Glutamatergic neuron (in vitro differentiated cells): ENCODE measurements around the gene SAMD4A. TPM values are rescaled to one million over a fixed set of nuclear protein-coding genes. Genes with fewer than 3 reads are reported as not detected.
"Not testable (repeated sequence)": the region's sequence is repeated elsewhere in the genome, so short reads cannot be mapped to it uniquely, and the experiment has no call there.

Source experiments
- DNase-seq: peaks from one replicate; pipeline ENCODE4 v3.0.0; 2022
- H3K27ac Mint-ChIP-seq: one replicate; pipeline ENCODE4 v1.8.0; 2020; ENCODE audit warnings: mild to moderate bottlenecking, mixed read lengths, inconsistent platforms; ENCODE audit not compliant: unreplicated experiment
- H3K27me3 Mint-ChIP-seq: one replicate; pipeline ENCODE4 v1.8.0; 2020; ENCODE audit warnings: mild to moderate bottlenecking, moderate library complexity, mixed read lengths, inconsistent platforms; ENCODE audit not compliant: unreplicated experiment
- H3K36me3 Mint-ChIP-seq: one replicate; pipeline ENCODE4 v1.8.0; 2020; ENCODE audit warnings: mild to moderate bottlenecking, mixed read lengths, inconsistent platforms; ENCODE audit not compliant: unreplicated experiment
- H3K4me1 Mint-ChIP-seq: one replicate; pipeline ENCODE4 v1.8.0; 2020; ENCODE audit warnings: mild to moderate bottlenecking, low read depth, mixed read lengths, inconsistent platforms; ENCODE audit not compliant: unreplicated experiment
- H3K4me3 Mint-ChIP-seq: one replicate; pipeline ENCODE4 v1.8.0; 2020; ENCODE audit warnings: mild to moderate bottlenecking, mixed read lengths, inconsistent platforms; ENCODE audit not compliant: unreplicated experiment
- H3K9me3 Mint-ChIP-seq: one replicate; pipeline ENCODE4 v1.8.0; 2020; ENCODE audit warnings: mild to moderate bottlenecking, moderate library complexity, mixed read lengths, inconsistent platforms; ENCODE audit not compliant: unreplicated experiment
- CTCF ChIP-seq: fragments of 200-600 bp; sonication (generic); IDR thresholded peaks from one replicate; pipeline ENCODE4 v1.5.0; 2021; ENCODE audit not compliant: partially characterized antibody, unreplicated experiment
- total RNA-seq: library from RNA; stranded (reverse); fragmentation: NEBNext Ultra II Directional; extraction: Animal tissue kit (Norgen Biotek cat#: 25700); gene quantifications from one replicate; pipeline ENCODE4 v1.2.1, GENCODE V29; 2021; ENCODE audit not compliant: unreplicated experiment

Gene SAMD4A
- total RNA-seq, 1 donor from 2014 or later, result 0.56 TPM

DNA sequence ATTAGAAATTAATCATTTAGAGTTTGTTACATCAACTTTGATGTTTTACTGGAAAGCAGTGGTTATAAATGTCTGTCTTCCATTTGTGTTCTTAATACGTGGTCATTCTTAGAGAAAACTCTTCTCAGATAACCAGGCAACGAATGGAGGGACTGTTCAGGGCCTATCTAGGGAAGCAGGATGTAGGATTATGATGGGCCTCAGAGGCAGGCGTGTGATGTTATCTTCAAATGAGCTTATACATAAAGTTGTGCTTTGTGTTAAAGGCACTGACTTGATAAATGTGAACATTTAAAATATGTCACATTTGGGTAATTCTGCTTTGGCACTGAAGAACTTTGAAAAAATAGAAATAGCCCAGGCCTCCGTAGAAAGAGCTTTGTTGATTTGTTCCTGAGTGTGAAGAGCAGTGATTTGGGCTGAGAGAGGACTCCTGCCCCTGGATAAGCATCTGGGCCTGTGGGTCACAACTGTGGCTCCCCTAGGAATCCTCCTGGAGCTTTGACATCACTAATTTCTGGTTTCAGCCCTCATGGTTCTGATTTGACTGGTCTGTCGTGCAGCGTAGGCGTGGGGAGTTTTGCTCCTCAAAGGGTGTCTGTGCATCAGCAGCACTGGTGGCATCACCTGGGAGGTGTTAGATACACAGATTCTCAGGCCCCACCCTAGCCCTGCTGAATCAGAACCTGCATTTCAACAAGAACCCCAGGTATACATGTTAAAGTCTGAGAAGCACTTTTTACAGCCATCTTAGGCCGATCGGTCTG is 55.4 kb downstream of the SAMD4A start:
- Mint-ChIP-seq H3K27ac (no peak overlapping the region), H3K4me1 (no peaks in the 10 kb centered on the region), H3K9me3 (no peaks in the 10 kb centered on the region), H3K27me3 (peaks cover 3% of the 10 kb centered on the region), H3K4me3 (no peak overlapping the region), H3K36me3 (no peaks in the 10 kb centered on the region)
- TF ChIP-seq CTCF, result no peak
- no peak for DNase-seq

DNA sequence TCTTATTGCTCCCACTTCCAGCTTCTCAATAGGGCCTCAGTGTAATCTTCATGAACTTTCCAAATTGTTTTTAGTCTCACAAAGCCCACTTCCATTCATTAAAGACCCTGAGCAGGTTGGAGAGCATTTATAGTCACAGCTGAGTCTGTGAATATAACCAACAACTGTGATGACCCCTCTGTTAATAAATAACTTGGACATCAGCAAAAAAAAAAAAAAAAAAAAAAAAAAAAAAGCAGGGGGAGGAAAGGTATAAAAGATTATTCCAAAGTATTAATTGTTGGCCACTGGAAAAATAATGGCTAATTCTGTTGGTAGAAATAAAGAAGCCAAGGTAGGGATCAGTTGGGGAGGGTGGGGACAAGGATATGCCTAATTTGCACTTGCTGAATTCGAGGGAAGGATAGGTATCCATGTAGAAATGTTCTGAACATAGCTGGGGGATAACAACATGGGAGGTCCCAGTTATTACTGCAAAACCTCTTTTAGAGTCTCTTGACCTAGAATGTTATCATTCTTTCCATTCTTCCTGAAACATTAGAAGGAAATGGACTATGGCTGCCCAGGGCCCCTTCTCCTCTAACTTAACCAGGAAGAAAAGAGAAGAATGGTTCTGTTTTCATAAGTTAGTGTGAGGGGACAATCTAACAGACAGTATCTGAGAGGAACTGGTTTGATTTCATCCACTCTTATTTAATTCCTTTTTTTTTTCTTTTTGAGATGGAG is 56.5 kb downstream of the SAMD4A start:
- H3K9me3 Mint-ChIP-seq, result no peaks in the 10 kb centered on the region
- TF ChIP-seq CTCF, result no peak
- no peaks in the 10 kb centered on the region for H3K36me3 Mint-ChIP-seq
- no peaks in the 10 kb centered on the region for H3K4me1 Mint-ChIP-seq
- peaks cover 3% of the 10 kb centered on the region for H3K27me3 Mint-ChIP-seq
- H3K27ac Mint-ChIP-seq, result no peak overlapping the region
- no peak overlapping the region for H3K4me3 Mint-ChIP-seq
- no peak for DNase-seq

GRCh38 chr14:54624005-54624358 is 57.1 kb downstream of the SAMD4A start:
- not testable (repeated sequence) for H3K27me3 Mint-ChIP-seq, H3K4me3 Mint-ChIP-seq, DNase-seq, H3K27ac Mint-ChIP-seq, H3K9me3 Mint-ChIP-seq, H3K36me3 Mint-ChIP-seq, H3K4me1 Mint-ChIP-seq

DNA sequence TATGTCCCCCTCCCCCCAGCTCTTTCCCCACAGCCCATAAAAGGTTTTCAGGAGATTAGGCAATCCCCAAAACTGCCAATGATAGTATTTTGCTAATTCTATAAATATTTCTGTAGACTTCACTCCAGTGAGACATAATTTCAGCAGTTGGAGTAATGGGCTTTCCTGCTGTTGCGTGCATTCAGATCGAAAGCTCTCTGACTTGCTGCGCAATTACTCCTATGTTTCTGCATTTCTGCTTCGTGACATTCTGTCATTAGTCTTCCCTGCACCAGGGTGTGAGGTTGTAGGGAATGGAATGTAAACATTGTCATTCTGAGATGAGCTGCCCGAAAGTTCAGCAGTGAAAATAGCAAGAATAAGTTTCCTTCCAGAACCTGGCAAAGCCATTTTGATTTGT is 58.2 kb downstream of the SAMD4A start:
- peaks cover 1% of the 10 kb centered on the region for H3K9me3 Mint-ChIP-seq
- no peaks in the 10 kb centered on the region for H3K36me3 Mint-ChIP-seq
- H3K27ac Mint-ChIP-seq, result no peak overlapping the region

DNA sequence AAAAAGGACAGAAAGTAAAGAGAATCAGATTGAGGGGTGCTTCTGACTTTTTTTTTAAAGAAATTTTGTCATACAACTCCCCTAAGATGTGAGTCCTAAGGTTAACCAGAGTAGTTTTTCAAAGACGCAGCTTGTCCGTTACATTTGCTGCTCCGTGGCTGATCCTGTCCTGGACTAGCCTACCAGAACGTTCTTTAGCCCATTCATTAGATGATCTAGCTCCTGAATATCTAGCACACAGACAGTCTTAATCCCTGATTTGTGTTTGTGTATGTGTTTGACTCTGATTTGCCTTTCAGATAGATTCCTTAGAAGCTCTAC is 60.3 kb downstream of the SAMD4A start:
- DNase-seq, result no peak
- Mint-ChIP-seq H3K9me3 (peaks cover 1% of the 10 kb centered on the region), H3K36me3 (no peaks in the 10 kb centered on the region), H3K4me3 (no peak overlapping the region), H3K27me3 (peaks cover 3% of the 10 kb centered on the region), H3K4me1 (no peaks in the 10 kb centered on the region), H3K27ac (no peak overlapping the region)
- no peak for TF ChIP-seq CTCF

More for the DNA sequence above, 58.2 kb downstream of the SAMD4A start:
- no peak for TF ChIP-seq CTCF
- H3K4me3 Mint-ChIP-seq, result no peak overlapping the region
- peaks cover 3% of the 10 kb centered on the region for H3K27me3 Mint-ChIP-seq
- H3K4me1 Mint-ChIP-seq, result no peaks in the 10 kb centered on the region
- no peak for DNase-seq
